DMS53 treated with DMSO at 0.1 percent for 48 hours (cell line): ENCODE results near the gene MTX2.
A peak's percentile ranks its signal among the peaks of the same experiment; 100 is the strongest.
"Not testable (repeated sequence)": the region's sequence is repeated elsewhere in the genome, so short reads cannot be mapped to it uniquely, and the experiment has no call there.

Experiments used
- DNase-seq: peaks from one replicate; lab custom pipeline; 2025; ENCODE audit not compliant: unreplicated experiment; lab: John Stamatoyannopoulos, UW

The MTX2 gene

GRCh38 chr2:176285321-176285720 is 16.1 kb downstream of the MTX2 start:
- no peak for DNase-seq

GRCh38 chr2:176291335-176291734 is 22.1 kb downstream of the MTX2 start:
- no peak for DNase-seq

DNA sequence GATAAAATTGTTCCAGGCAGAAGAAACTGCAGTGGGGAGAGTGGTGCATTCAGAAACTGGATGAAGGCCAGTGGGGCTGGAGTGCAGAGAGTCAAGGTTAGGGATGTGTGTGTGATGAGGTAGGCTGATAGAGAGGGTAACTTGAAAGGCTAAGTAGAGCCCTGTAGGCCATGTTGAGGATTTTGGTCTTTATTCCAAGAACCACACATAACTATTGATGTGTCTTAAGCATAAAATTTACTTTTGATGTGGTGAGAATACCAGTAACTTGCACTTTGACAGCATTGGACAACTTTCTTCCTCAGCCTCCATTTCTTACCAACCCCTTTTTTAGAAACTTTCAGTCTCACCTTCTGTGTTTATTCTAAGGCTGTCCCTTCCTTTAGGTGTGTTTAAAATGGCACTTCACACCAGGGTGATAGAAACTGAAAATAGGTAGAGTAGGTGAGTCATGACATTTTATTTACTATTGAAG is 22.6 kb downstream of the MTX2 start:
- DNase-seq: peak; percentile 70

DNA sequence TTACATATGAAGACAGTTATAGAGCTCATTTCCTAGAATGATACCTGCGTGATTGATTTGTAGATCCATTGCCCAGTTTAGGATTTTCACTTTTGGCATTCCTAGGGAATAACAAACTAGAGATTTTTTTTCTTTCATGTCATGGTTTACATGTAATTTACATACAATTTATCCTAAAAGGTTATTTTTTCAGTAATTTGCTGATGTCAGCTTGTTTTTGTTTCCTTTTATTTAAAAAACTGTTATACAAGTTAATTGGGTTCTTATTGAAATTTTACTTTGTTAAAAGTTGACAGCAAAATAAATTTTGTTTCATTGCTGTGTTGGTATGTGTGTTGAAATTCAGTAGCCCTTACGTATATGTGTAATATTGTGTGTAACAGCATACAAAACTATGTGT is 23.4 kb downstream of the MTX2 start:
- DNase-seq: no peak

DNA sequence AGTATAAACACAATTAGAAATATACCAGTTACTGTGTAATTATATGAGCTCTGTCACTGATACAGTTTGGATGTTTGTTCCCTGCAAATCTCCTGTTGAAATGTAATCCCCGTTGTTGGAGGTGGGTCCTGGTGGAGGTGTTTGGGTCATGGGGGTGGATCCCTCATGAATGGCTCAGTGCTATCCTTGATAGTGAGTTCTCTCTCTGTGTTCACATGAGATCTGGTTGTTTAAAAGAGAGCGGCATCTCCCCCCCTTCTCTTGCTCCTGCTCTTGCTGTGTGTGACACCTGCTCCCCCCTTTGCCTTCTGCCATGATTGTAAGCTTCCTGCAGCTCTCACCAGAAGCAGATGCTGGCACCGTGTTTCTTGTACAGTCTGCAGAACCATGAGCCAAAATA is 24.1 kb downstream of the MTX2 start:
- DNase-seq: no peak

DNA sequence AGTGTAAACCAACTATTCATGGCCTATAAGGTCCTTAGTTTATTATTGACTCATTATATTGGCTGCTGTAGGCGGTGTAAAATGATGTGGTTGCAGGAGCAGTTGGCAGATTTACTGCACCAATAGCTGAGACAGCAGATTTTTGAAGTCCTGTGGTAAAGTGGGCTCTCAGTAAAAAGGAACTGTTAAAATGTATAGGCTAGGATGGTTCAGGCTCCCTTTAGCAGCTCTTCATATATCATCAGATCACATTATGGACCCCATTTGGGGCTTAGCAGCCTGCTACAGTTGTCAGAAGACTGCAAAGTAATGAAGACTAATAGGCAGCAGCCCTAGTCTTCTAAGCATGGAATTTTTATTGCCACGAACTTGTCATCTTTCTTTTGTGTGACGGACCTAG is 27.8 kb downstream of the MTX2 start:
- no peak for DNase-seq

DNA sequence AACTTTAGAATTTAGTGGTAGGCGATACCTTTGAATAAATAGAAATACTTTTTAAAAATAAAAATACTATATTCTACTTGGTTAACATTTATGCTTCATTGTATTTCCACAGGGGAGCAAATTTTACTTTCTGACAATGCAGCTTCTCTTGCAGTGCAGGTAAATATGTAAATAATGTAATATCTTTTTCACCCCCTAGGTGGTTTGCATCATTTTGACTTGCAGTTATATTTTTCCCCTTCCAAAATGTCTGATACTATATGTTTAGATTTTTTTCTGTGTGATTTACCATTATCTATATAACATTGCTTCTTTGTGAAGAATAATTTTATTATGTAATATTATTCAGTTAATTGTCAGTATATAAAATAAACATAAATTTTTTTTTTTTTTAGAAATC is 28.5 kb downstream of the MTX2 start:
- no peak for DNase-seq

GRCh38 chr2:176306020-176306419 is 36.8 kb downstream of the MTX2 start:
- not testable (repeated sequence) for DNase-seq

GRCh38 chr2:176317199-176317598 is 48.0 kb downstream of the MTX2 start:
- peak; percentile 23 for DNase-seq

DNA sequence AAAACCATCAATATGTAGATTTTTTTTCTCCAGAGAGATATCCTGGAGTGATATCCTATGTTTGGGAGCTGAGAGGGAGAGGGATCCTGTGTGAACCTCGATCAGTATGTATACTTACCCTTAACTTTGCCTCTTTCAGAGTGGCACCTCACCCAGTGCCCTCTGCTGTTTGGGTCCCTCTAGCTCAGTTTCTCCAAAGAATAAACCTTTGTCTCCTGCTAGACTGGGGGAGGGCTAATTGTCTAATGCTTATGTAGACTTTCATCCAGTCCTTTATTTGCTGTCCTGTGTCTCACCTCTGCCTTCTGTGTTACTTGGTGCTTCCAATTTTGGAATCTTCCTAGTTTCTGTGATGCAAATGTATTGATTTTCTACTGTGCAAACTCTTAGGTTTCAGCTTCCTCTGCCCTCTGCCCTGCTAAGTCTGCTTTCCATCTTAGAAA is 48.4 kb downstream of the MTX2 start:
- no peak for DNase-seq

- DNase-seq: no peak
Observed at GRCh38 chr2:176321916-176322315, 52.7 kb downstream of the MTX2 start.

GRCh38 chr2:176324862-176325261 is 55.6 kb downstream of the MTX2 start:
- DNase-seq: no peak

GRCh38 chr2:176325732-176326131 is 56.5 kb downstream of the MTX2 start:
- DNase-seq: no peak

GRCh38 chr2:176328149-176328548 is 58.9 kb downstream of the MTX2 start:
- DNase-seq: no peak

DNA sequence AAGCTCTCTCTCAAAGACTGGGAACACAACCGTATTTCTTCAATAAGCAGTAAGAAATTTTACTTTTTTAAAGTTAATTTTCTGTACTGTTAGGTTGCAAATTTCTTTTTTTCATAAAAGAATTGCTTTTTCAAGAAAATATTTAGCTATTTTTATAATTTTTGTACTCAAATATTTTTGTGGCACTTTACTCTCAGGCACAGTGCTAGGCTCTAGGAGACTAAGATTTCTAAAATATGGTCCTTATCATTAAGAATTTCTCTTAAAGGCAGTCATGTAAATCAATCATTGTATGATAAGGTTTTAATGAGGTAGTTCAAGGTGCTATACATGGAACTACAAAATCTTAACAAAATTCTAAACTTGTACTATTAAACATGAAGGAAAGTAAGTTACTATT is 61.4 kb downstream of the MTX2 start:
- DNase-seq: no peak

DNA sequence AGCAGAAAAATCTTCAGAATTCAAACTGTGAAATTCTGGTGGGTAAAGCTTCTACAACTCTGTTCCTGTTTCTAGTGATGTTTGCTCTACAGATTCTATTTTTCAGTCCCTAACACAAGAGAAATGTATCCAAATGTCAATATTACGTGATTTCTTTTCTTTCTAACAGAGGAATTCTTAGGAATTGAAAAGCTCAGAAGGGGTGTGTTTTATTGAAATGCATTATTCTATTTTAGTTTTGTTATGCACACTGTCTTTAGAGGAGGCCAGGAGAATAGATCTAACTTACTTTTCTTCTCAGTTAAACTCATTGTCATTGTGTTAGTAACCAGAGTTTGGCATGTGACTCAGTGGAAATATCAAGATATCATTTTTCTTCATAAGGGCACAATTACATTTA is 62.4 kb downstream of the MTX2 start:
- DNase-seq: no peak

DNA sequence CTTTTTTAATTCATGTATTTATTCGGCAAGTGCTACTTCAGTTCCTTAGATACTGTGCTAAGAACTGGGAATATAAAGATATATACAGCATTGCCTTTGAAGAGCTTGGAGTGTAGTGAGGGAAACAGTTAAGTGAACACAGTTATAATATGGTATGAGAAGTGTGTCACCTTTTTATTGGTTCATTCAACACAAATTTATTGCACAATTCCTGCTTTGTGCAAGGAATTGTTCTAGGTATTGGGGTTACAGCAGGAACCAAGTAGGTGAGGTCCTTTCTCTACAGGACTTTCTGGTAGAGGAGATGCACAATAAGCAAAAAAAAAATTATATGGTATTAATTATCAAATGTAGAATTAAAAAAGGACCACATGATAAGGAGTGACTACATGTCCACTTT is 65.5 kb downstream of the MTX2 start:
- DNase-seq: no peak

GRCh38 chr2:176338395-176338794 is 69.2 kb downstream of the MTX2 start:
- DNase-seq: no peak

DNA sequence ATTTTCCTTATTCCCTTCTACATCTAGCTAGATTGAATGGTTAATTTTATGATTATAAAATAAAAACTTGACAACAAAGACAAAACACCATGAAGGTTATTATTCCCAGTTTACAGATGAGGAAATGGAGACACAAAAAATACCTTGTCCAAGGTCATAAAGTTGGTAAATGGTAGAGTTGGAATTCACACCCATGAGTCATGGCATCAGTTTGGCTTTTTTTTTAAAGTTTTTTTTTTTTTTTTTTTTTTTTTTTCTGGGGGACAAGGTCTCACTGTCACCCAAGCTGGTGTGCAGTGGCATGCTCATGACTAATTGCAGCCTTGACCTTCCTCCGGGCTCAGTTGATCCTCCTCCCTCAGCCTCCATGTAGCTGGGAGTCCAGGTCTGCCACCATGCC is 70.0 kb downstream of the MTX2 start:
- DNase-seq: no peak

DNA sequence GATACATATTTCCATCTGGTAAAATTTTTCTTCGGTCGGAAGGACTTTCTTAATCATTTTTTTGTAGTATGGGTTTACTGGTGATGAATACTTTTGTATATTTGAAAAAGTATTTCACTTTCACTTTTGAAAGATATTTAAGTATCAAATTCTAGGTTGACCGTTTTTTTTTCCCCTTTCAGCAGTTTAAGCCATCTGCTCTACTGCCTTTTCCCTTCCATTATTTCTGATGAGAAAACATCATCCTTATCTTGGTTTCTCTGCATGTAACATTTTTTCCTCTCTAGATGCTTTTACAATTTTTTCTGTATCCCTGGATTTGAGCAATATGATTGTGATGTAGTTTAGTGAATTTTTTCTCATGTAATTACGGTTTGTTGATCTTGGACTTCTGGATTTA is 87.0 kb downstream of the MTX2 start:
- DNase-seq: no peak

GRCh38 chr2:176364273-176364977 is 95.2 kb downstream of the MTX2 start:
- no peak for DNase-seq

GRCh38 chr2:176368349-176368748 is 99.1 kb downstream of the MTX2 start:
- no peak for DNase-seq

- DNase-seq: no peak
Observed at GRCh38 chr2:176370467-176371171, 101.4 kb downstream of the MTX2 start.
